Heart left ventricle (tissue), 16 donors: Measurements from ENCODE around the gene DEGS2. TPM values are rescaled to one million over a fixed set of nuclear protein-coding genes. Genes with fewer than 3 reads are reported as not detected.
"Not testable (repeated sequence)": the region's sequence is repeated elsewhere in the genome, so short reads cannot be mapped to it uniquely, and the experiment has no call there.

ENCODE experiments used
- ATAC-seq, 4 donors: fragments of 200-7000 bp; cut with Tn5 transposase; one replicate each; pipeline ENCODE4 v1.9.1; 2020 to 2022; ENCODE audit warnings: moderate library complexity in 4 of 4, mild to moderate bottlenecking in 3 of 4, moderate number of reproducible peaks in 1 of 4
- DNase-seq, 5 donors: peaks; one replicate each; pipeline ENCODE4 v3.0.0-alpha.2; 2020
- H3K27ac ChIP-seq, 12 donors: fragments of 200-600 bp; sonication (generic) in 4 of 12; one replicate each; pipeline versions ENCODE4 v1.5.0 to v1.8.0; 2016 to 2022; ENCODE audit warnings: mild to moderate bottlenecking in 2 of 12
- H3K27me3 ChIP-seq, 9 donors: fragments of 200-600 bp; sonication (generic) in 2 of 9; one replicate each; pipeline versions ENCODE4 v1.5.1 to v1.8.0; 2016 to 2022; ENCODE audit warnings: mild to moderate bottlenecking in 3 of 9
- H3K36me3 ChIP-seq, 9 donors: fragments of 200-600 bp; sonication (generic) in 2 of 9; one replicate each; pipeline versions ENCODE4 v1.5.0 to v1.8.0; 2018 to 2022; ENCODE audit warnings: mild to moderate bottlenecking in 2 of 9
- H3K4me1 ChIP-seq, 12 donors: fragments of 200-600 bp; sonication (generic) in 4 of 12; one replicate each; pipeline versions ENCODE4 v1.5.0 to v1.8.0; 2016 to 2022; ENCODE audit warnings: mild to moderate bottlenecking in 3 of 12
- H3K4me3 ChIP-seq, 12 donors: fragments of 200-600 bp; sonication (generic) in 4 of 12; one replicate each; pipeline versions ENCODE4 v1.5.0 to v1.8.0; 2017 to 2022; ENCODE audit warnings: mild to moderate bottlenecking in 9 of 12, moderate library complexity in 4 of 12
- H3K9me3 ChIP-seq, 12 donors: fragments of 200-600 bp; sonication (generic) in 4 of 12; one replicate each; pipeline versions ENCODE4 v1.5.0 to v1.8.0; 2016 to 2022; ENCODE audit warnings: mild to moderate bottlenecking in 1 of 12
- CTCF ChIP-seq, 12 donors: fragments of 200-600 bp; sonication (generic) in 4 of 12; IDR thresholded peaks; one replicate each; pipeline versions ENCODE4 v1.5.0 to v1.8.0; 2018 to 2022; ENCODE audit warnings: antibody characterized with exemption in 12 of 12, mild to moderate bottlenecking in 5 of 12
- POLR2A ChIP-seq, 2 donors: fragments of 450-650 bp; IDR thresholded peaks; one replicate each; pipeline ENCODE4 v1.6.1; 2017; ENCODE audit warnings: antibody characterized with exemption in 2 of 2, mild to moderate bottlenecking in 2 of 2, moderate library complexity in 2 of 2
- WGBS, 4 donors: extraction: QIAGEN DNeasy Blood & Tissue Kit in 2 of 4; methylation state at CpG; one replicate each; pipeline versions ENCODE4 v1.1.5 to v1.1.7; 2013 to 2018; 5-methylcytosine and 5-hydroxymethylcytosine counted together
- intact Hi-C, 10 donors: fragments of 100-400 bp; cut with DNase I; formaldehyde crosslinking; loops; one replicate each; pipeline versions ENCODE4 v1.11.1 to v1.14.2; 2022
- polyA plus RNA-seq, 2 donors: library from polyadenylated mRNA; stranded (reverse); fragments of 200-250 nt; gene quantifications; one replicate each; pipeline ENCODE4 v1.2.3, GENCODE V29; 2013
- total RNA-seq, 9 donors: library from RNA; depleted of rRNA in 2 of 9; stranded (reverse); fragments of >200 nt in 2 of 9; fragmentation: NEBNext Ultra II Directional in 3 of 9; extraction: Animal tissue kit (Norgen Biotek cat#: 25700) in 3 of 9; gene quantifications; one replicate each; pipeline versions ENCODE4 v1.1.0 to v1.2.4, GENCODE V29; 2016 to 2023
- donor health status: ischemic (EF 13 %, LVEDD 7.1; RV severe dilation, severe dysfunction).
- donor health status: healthy with polysubstance abuse.
- donor health status: DM: no; HTN: yes; CAD: no.
- donor health status: DM: no; HTN: no; CAD: no.
- donor health status: ischemic (EF 25% LVEDD 6.9; RV normal size, moderate dysfunction).
- donor health status: ischemic (EF 25% LVEDD 5.7; RV mildly dilated, moderate dysfunction).
- donor health status: healthy.
- donor health status: DM: yes; HTN: yes; CAD: no.
- donor health status: ischemic (EF 35%, LVEDD 5.7; RV mildly dilated, moderate dysfunction).
- donor health status: nonischemic (EF 11% LVEDD 7.7; RV severe dilation, severe dysfunction).
- donor health status: DM: yes; HTN: yes; CAD: no.
- donor health status: PGD.
- donor health status: ischemic (EF 29% LVEDD 5.4; RV normal size, mild dysfunction).
- donor health status: nonischemic (EF 23%, LVEDD 6.1; RV moderate dilation, normal function).

Gene DEGS2
- total and polyA plus RNA-seq, 11 donors, result 0.08 to 0.48 (median 0.30) TPM; not detected in 7

GRCh38 chr14:100191584-100192249 is 32.3 kb upstream of the DEGS2 start:
- WGBS, 4 donors, result 68 to 79% (median 73%) methylated on average over 14 of the region's 14 CpGs
- no peak for ATAC-seq
- Histone ChIP-seq H3K4me1 (peaks cover 0 to 21% (median 14%) of the 10 kb centered on the region in 12 donors), H3K27ac (peak overlapping the region; percentile 76 to 97 (median 90)), H3K36me3 (no peaks in the 10 kb centered on the region), H3K27me3 (no peaks in the 10 kb centered on the region), H3K9me3 (no peaks in the 10 kb centered on the region), H3K4me3 (peak overlapping the region in 4 of 12 donors; percentile 40 to 59 (median 56))
- intact Hi-C loops, result loop anchor here (1.0 to 10.0 kb wide), 9 partner anchors 69 to 211 kb away; partner anchors contain the start of gene WDR25 (in 1 of the 10)
- peak in 2 of 5 donors; percentile 37 to 41 for DNase-seq
- TF ChIP-seq POLR2A (IDR thresholded peaks at IDR 0.05) (no peak), CTCF (IDR thresholded peaks at IDR 0.05) (no peak)

GRCh38 chr14:100190126-100190525 is 30.7 kb upstream of the DEGS2 start:
- ATAC-seq, result no peak
- intact Hi-C loops, result loop anchor here in 8 of 10 donors (5.0 to 10.0 kb wide), 4 partner anchors 68 to 208 kb away; no protein-coding TSS in a partner anchor
- 96 to 99% (median 97%) methylated on average over 1 of the region's 1 CpG for WGBS, 4 donors

GRCh38 chr14:100188392-100189030 is 29.1 kb upstream of the DEGS2 start:
- intact Hi-C loops, result loop anchor here in 1 of 10 donors (5.0 kb wide), 1 partner anchor 76 kb away; no protein-coding TSS in a partner anchor
- DNase-seq, result no peak
- Histone ChIP-seq H3K36me3 (no peaks in the 10 kb centered on the region), H3K27ac (no peak overlapping the region), H3K27me3 (no peaks in the 10 kb centered on the region), H3K4me3 (no peak overlapping the region), H3K9me3 (no peaks in the 10 kb centered on the region), H3K4me1 (peaks cover 0 to 20% (median 13%) of the 10 kb centered on the region in 12 donors)
- no peak for ATAC-seq
- no peak for TF ChIP-seq CTCF (IDR thresholded peaks at IDR 0.05)
- TF ChIP-seq POLR2A (IDR thresholded peaks at IDR 0.05), result no peak
- 88 to 94% (median 91%) methylated on average over 7 to 12 of the region's 12 CpGs for WGBS, 4 donors

More at GRCh38 chr14:100190126-100190525, 30.7 kb upstream of the DEGS2 start:
- H3K9me3 ChIP-seq, result no peaks in the 10 kb centered on the region
- DNase-seq, result no peak
- no peak for TF ChIP-seq CTCF (IDR thresholded peaks at IDR 0.05)
- TF ChIP-seq POLR2A (IDR thresholded peaks at IDR 0.05), result no peak
- H3K36me3 ChIP-seq, result no peaks in the 10 kb centered on the region
- no peak overlapping the region for H3K4me3 ChIP-seq
- peaks cover 0 to 21% (median 14%) of the 10 kb centered on the region in 12 donors for H3K4me1 ChIP-seq
- H3K27me3 ChIP-seq, result no peaks in the 10 kb centered on the region
- H3K27ac ChIP-seq, result no peak overlapping the region

- 78 to 91% (median 88%) methylated on average over 9 to 12 of the region's 12 CpGs for WGBS, 4 donors
- H3K4me3 ChIP-seq, result no peak overlapping the region
- H3K36me3 ChIP-seq, result no peaks in the 10 kb centered on the region
- intact Hi-C loops, result loop anchor here in 2 of 10 donors (2.0 to 5.0 kb wide), 2 partner anchors 75 kb away; no protein-coding TSS in a partner anchor
- DNase-seq (no peak), ATAC-seq (peak in 1 of 4 donors; percentile 21)
- no peaks in the 10 kb centered on the region for H3K27me3 ChIP-seq
- peaks cover 0 to 10% (median 7%) of the 10 kb centered on the region in 12 donors for H3K4me1 ChIP-seq
- H3K9me3 ChIP-seq, result no peaks in the 10 kb centered on the region
- no peak overlapping the region for H3K27ac ChIP-seq
- no peak for TF ChIP-seq POLR2A (IDR thresholded peaks at IDR 0.05)
- TF ChIP-seq CTCF (IDR thresholded peaks at IDR 0.05), result no peak
Measured at GRCh38 chr14:100187247-100187833, 27.9 kb upstream of the DEGS2 start.

- ATAC-seq, DNase-seq, H3K27me3 ChIP-seq, H3K27ac ChIP-seq, H3K9me3 ChIP-seq, H3K4me1 ChIP-seq, H3K36me3 ChIP-seq, H3K4me3 ChIP-seq, intact Hi-C loops: not testable (repeated sequence)
- WGBS, 4 donors, result 79 to 87% (median 85%) methylated on average over 4 of the region's 4 CpGs
Measured at GRCh38 chr14:100181876-100182551, 22.6 kb upstream of the DEGS2 start.

GRCh38 chr14:100180671-100181070 is 21.2 kb upstream of the DEGS2 start:
- WGBS, 4 donors, result 95 to 100% (median 96%) methylated on average over 1 to 28 of the region's 30 CpGs

More at GRCh38 chr14:100180671-100181070, 21.2 kb upstream of the DEGS2 start:
- H3K9me3 ChIP-seq, H3K27ac ChIP-seq, H3K27me3 ChIP-seq, H3K4me1 ChIP-seq, H3K36me3 ChIP-seq, H3K4me3 ChIP-seq, DNase-seq, intact Hi-C loops, ATAC-seq: not testable (repeated sequence)
